ENCODE data around the gene NDUFS2. TPM values are rescaled to one million over a fixed set of nuclear protein-coding genes. Genes with fewer than 3 reads are reported as not detected.

Gene NDUFS2
- total and polyA plus RNA-seq, 11 donors = 157 to 460 (median 289) TPM

DNA sequence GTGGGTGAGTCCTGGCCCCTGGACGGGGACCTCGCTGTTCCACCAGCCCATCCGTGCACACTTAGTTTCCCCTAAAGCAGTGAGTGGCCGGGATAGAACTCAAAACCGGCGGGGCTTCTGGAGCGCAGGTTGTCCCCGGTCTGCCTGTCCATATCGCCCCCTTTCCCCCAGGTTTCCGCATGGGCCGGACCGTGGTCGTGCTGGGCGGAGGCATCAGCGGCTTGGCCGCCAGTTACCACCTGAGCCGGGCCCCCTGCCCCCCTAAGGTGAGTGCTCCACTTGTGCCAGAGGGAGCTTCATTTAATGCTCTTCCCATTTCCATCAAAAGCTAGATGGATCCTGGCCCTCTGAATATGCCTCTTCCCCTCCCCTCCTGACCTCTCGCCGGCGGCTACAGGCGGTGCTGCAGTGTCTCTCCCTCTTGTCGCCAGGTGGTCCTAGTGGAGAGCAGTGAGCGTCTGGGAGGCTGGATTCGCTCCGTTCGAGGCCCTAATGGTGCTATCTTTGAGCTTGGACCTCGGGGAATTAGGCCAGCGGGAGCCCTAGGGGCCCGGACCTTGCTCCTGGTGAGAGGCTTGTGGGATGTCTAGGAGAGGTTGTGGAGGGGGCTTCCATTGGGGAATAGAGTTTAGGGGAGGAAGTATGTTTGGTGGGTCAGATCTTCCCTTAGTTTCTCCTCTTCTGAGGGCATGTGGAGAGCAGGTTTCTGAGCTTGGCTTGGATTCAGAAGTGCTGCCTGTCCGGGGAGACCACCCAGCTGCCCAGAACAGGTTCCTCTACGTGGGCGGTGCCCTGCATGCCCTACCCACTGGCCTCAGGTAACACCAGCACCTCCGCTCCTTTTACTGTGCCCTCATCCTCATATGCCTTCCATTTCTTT lies 35.3 kb upstream of the NDUFS2 start:
- 7 to 8% (median 8%) methylated on average over 32 to 33 of the region's 33 CpGs for WGBS, 4 donors
- no peaks in the 10 kb centered on the region for H3K27me3 ChIP-seq
- TF ChIP-seq, protein P1, sequence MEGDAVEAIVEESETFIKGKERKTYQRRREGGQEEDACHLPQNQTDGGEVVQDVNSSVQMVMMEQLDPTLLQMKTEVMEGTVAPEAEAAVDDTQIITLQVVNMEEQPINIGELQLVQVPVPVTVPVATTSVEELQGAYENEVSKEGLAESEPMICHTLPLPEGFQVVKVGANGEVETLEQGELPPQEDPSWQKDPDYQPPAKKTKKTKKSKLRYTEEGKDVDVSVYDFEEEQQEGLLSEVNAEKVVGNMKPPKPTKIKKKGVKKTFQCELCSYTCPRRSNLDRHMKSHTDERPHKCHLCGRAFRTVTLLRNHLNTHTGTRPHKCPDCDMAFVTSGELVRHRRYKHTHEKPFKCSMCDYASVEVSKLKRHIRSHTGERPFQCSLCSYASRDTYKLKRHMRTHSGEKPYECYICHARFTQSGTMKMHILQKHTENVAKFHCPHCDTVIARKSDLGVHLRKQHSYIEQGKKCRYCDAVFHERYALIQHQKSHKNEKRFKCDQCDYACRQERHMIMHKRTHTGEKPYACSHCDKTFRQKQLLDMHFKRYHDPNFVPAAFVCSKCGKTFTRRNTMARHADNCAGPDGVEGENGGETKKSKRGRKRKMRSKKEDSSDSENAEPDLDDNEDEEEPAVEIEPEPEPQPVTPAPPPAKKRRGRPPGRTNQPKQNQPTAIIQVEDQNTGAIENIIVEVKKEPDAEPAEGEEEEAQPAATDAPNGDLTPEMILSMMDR (IDR thresholded peaks at IDR 0.05) = no peak
- no peak for TF ChIP-seq POLR2A (IDR thresholded peaks at IDR 0.05)
- peaks cover 0 to 29% (median 20%) of the 10 kb centered on the region in 12 donors for H3K4me1 ChIP-seq
- intact Hi-C loops (cut with DNase I) = no loop called here
- ATAC-seq (peak in 1 of 4 donors; percentile 0), DNase-seq (no peak)
- peak overlapping the region; percentile 75 to 92 (median 83) for H3K27ac ChIP-seq
- H3K4me3 ChIP-seq = peak overlapping the region; percentile 59 to 92 (median 77)
- H3K36me3 ChIP-seq = peaks cover 0 to 70% (median 57%) of the 10 kb centered on the region in 9 donors
- H3K9me3 ChIP-seq = no peaks in the 10 kb centered on the region

DNA sequence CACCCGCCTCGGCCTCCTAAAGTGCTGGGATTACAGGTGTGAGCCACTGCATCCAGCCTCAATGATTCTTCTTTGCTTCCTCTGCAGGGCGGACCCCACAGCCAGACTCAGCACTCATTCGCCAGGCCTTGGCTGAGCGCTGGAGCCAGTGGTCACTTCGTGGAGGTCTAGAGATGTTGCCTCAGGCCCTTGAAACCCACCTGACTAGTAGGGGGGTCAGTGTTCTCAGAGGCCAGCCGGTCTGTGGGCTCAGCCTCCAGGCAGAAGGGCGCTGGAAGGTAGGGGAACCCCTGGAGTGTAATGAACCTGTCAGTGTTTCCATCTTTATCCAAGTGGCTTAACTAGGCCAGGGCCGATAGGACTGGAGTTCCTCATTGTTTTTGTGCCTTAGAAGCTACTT lies 33.3 kb upstream of the NDUFS2 start:
- Histone ChIP-seq H3K36me3 (peaks cover 0 to 73% (median 59%) of the 10 kb centered on the region in 9 donors), H3K4me3 (no peak overlapping the region), H3K9me3 (no peaks in the 10 kb centered on the region), H3K27ac (no peak overlapping the region), H3K4me1 (peaks cover 6 to 46% (median 33%) of the 10 kb centered on the region in 12 donors), H3K27me3 (no peaks in the 10 kb centered on the region)
- DNase-seq = no peak
- 94 to 97% (median 95%) methylated on average over 7 to 9 of the region's 9 CpGs for whole genome bisulfite sequencing, 4 donors
- no peak for TF ChIP-seq POLR2A (IDR thresholded peaks at IDR 0.05)
- TF ChIP-seq, protein P1 (IDR thresholded peaks at IDR 0.05) = no peak
- no peak for ATAC-seq
- intact Hi-C loops (cut with DNase I) = no loop called here

DNA sequence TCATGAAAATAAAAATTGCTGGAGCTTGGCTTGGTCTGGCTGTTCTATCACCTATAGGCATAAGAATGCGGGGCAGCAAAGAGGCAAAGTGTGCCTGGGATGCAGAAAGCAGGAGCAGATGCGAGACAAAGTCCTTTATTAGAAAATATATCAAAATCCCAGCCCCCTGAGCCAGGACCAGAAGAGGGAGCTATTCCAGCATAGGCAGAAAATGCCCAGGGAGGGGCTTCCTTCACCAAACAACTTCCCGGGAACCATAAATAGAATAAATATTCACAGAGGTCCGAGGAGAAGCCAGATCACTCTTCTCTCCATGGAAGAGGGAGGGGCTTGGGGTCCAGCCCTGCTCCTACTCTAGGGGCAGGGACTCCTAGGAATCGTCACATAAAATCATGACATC lies 31.0 kb upstream of the NDUFS2 start:
- H3K9me3 ChIP-seq = no peaks in the 10 kb centered on the region
- WGBS, 4 donors = 49 to 60% (median 51%) methylated on average over 5 of the region's 5 CpGs
- ATAC-seq (no peak), DNase-seq (no peak)
- no peak overlapping the region for H3K4me3 ChIP-seq
- H3K27ac ChIP-seq = peak overlapping the region in 3 of 12 donors; percentile 60 to 73 (median 62)
- TF ChIP-seq POLR2A (IDR thresholded peaks at IDR 0.05) = no peak
- TF ChIP-seq, protein P1 (IDR thresholded peaks at IDR 0.05) = peak in 3 of 12 donors; percentile 13 to 23 (median 19)
- intact Hi-C loops (cut with DNase I) = no loop called here
- H3K36me3 ChIP-seq = peaks cover 0 to 83% (median 70%) of the 10 kb centered on the region in 9 donors
- no peaks in the 10 kb centered on the region for H3K27me3 ChIP-seq
- H3K4me1 ChIP-seq = peaks cover 6 to 40% (median 26%) of the 10 kb centered on the region in 12 donors

DNA sequence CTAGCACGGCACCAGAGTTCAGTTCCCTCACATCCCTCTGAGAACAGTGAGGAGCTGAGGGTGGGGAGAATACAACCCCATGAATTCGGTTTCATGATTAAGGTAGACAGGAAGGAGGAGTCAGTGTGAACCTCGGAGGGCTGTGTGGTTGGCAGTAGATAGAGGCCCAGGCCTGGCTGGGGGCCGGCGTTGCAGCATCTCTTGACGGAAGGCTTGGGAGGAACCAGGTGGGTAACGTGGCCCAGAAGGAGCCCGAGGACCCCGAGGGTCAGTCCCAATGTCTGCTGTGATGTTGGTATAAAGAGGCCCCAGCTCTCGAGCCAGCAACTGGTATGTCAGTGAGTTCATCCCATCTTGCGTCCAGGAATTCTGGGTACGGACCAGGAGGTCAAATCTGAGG lies 30.5 kb upstream of the NDUFS2 start:
- H3K4me1 ChIP-seq = peaks cover 6 to 44% (median 30%) of the 10 kb centered on the region in 12 donors
- DNase-seq (no peak), ATAC-seq (no peak)
- no peaks in the 10 kb centered on the region for H3K27me3 ChIP-seq
- H3K36me3 ChIP-seq = peaks cover 0 to 83% (median 70%) of the 10 kb centered on the region in 9 donors
- 82 to 88% (median 84%) methylated on average over 12 of the region's 12 CpGs for WGBS, 4 donors
- H3K27ac ChIP-seq = peak overlapping the region in 4 of 12 donors; percentile 51 to 73 (median 61)
- intact Hi-C loops (cut with DNase I) = no loop called here
- no peaks in the 10 kb centered on the region for H3K9me3 ChIP-seq
- TF ChIP-seq, protein P1 (IDR thresholded peaks at IDR 0.05) = no peak
- no peak for TF ChIP-seq POLR2A (IDR thresholded peaks at IDR 0.05)
- H3K4me3 ChIP-seq = no peak overlapping the region
